ENCODE results near the gene DNAH8.

The DNAH8 gene

GRCh38 chr6:38976051-38976450 is 260.9 kb downstream of the DNAH8 start:
- no peak for DNase-seq

GRCh38 chr6:38976801-38977500 is 261.8 kb downstream of the DNAH8 start:
- DNase-seq, result no peak

- DNase-seq, result no peak
Measured at GRCh38 chr6:38978139-38978704, 263.1 kb downstream of the DNAH8 start.

GRCh38 chr6:38982470-38982869 is 267.4 kb downstream of the DNAH8 start:
- no peak for DNase-seq

GRCh38 chr6:38984723-38985122 is 269.6 kb downstream of the DNAH8 start:
- no peak for DNase-seq

GRCh38 chr6:38985839-38986238 is 270.7 kb downstream of the DNAH8 start:
- DNase-seq, result no peak

- peak; percentile 11 to 19 for DNase-seq
Measured at GRCh38 chr6:38987503-38987902, 272.4 kb downstream of the DNAH8 start.

GRCh38 chr6:38988736-38989449 is 273.8 kb downstream of the DNAH8 start:
- no peak for DNase-seq

GRCh38 chr6:38990475-38990874 is 275.4 kb downstream of the DNAH8 start:
- DNase-seq, result no peak

GRCh38 chr6:38996676-38997075 is 281.6 kb downstream of the DNAH8 start:
- no peak for DNase-seq

GRCh38 chr6:38997128-38997761 is 282.1 kb downstream of the DNAH8 start:
- no peak for DNase-seq

- no peak for DNase-seq
Measured at GRCh38 chr6:39003072-39003471, 288.0 kb downstream of the DNAH8 start.

GRCh38 chr6:39003492-39003891 is 288.4 kb downstream of the DNAH8 start:
- DNase-seq, result no peak

GRCh38 chr6:39004801-39005200 is 289.7 kb downstream of the DNAH8 start:
- no peak for DNase-seq

GRCh38 chr6:39005774-39006173 is 290.7 kb downstream of the DNAH8 start:
- no peak for DNase-seq

- no peak for DNase-seq
Measured at GRCh38 chr6:39007575-39007974, 292.5 kb downstream of the DNAH8 start.

- no peak for DNase-seq
Measured at GRCh38 chr6:39008737-39009136, 293.6 kb downstream of the DNAH8 start.

- no peak for DNase-seq
Measured at GRCh38 chr6:39009476-39009875, 294.4 kb downstream of the DNAH8 start.

- DNase-seq, result no peak
Measured at GRCh38 chr6:39016839-39017546, 301.9 kb downstream of the DNAH8 start.

GRCh38 chr6:39017547-39017880 is 302.4 kb downstream of the DNAH8 start:
- no peak for DNase-seq

- DNase-seq, result no peak
Measured at GRCh38 chr6:39018103-39018502, 303.0 kb downstream of the DNAH8 start.

GRCh38 chr6:39020136-39020535 is 305.0 kb downstream of the DNAH8 start:
- no peak for DNase-seq

GRCh38 chr6:39021041-39021440 is 305.9 kb downstream of the DNAH8 start:
- DNase-seq, result no peak

Data from inflammatory macrophage (primary cell).